Activated naive CD4-positive, alpha-beta T cell treated with anti-CD3 and anti-CD28 coated beads, Interleukin-2, amount 50 U/mL, for 24 hours (primary cell): Measurements from ENCODE around the gene ATF7.

Experiments used
- H3K27ac Mint-ChIP-seq: one replicate; pipeline ENCODE4 v1.8.0; 2021; ENCODE audit warnings: mild to moderate bottlenecking, mixed read lengths
- H3K27me3 Mint-ChIP-seq: one replicate; pipeline ENCODE4 v1.8.0; 2021; ENCODE audit warnings: mixed read lengths
- H3K36me3 Mint-ChIP-seq: one replicate; pipeline ENCODE4 v1.8.0; 2021; ENCODE audit warnings: mixed read lengths
- H3K4me1 Mint-ChIP-seq: one replicate; pipeline ENCODE4 v1.8.0; 2021; ENCODE audit warnings: mixed read lengths
- H3K4me3 Mint-ChIP-seq: one replicate; pipeline ENCODE4 v1.8.0; 2021; ENCODE audit warnings: mild to moderate bottlenecking, mixed read lengths
- H3K9me3 Mint-ChIP-seq: one replicate; pipeline ENCODE4 v1.8.0; 2021; ENCODE audit warnings: mixed read lengths

Gene ATF7

GRCh38 chr12:53510181-53510812, 115.9 kb downstream of the ATF7 start:
- Mint-ChIP-seq H3K4me3 (no peak overlapping the region), H3K4me1 (peaks cover 8% of the 10 kb centered on the region), H3K36me3 (peaks cover 4% of the 10 kb centered on the region), H3K27me3 (no peaks in the 10 kb centered on the region), H3K27ac (no peak overlapping the region), H3K9me3 (no peaks in the 10 kb centered on the region)

- peaks cover 2% of the 10 kb centered on the region for H3K36me3 Mint-ChIP-seq
- no peaks in the 10 kb centered on the region for H3K27me3 Mint-ChIP-seq
- no peak overlapping the region for H3K4me3 Mint-ChIP-seq
- peak overlapping the region; percentile 38 for H3K27ac Mint-ChIP-seq
- H3K9me3 Mint-ChIP-seq = no peaks in the 10 kb centered on the region
- peaks cover 15% of the 10 kb centered on the region for H3K4me1 Mint-ChIP-seq
Observed at GRCh38 chr12:53508534-53509170, 117.5 kb downstream of the ATF7 start.

GRCh38 chr12:53507603-53507885, 118.6 kb downstream of the ATF7 start:
- H3K27ac Mint-ChIP-seq = no peak overlapping the region
- peaks cover 19% of the 10 kb centered on the region for H3K4me1 Mint-ChIP-seq
- no peaks in the 10 kb centered on the region for H3K27me3 Mint-ChIP-seq

GRCh38 chr12:53506881-53507602, 119.1 kb downstream of the ATF7 start, which contains the start of gene NPFF:
Gene NPFF (minus strand): TSS chr12:53507484. CDS start chr12:53507474, 10 bp downstream.
- Mint-ChIP-seq H3K4me3 (no peak within 1 kb of the TSS), H3K36me3 (no peaks in the 10 kb centered on the region), H3K9me3 (no peaks in the 10 kb centered on the region), H3K27me3 (no peaks in the 10 kb centered on the region), H3K4me1 (peaks cover 22% of the 10 kb centered on the region), H3K27ac (no peak within 1 kb of the TSS)

More at GRCh38 chr12:53507603-53507885, 118.6 kb downstream of the ATF7 start:
- H3K4me3 Mint-ChIP-seq = no peak overlapping the region
- no peaks in the 10 kb centered on the region for H3K9me3 Mint-ChIP-seq
- H3K36me3 Mint-ChIP-seq = peaks cover 1% of the 10 kb centered on the region

GRCh38 chr12:53506450-53506785, 119.8 kb downstream of the ATF7 start:
- Mint-ChIP-seq H3K4me3 (no peak overlapping the region), H3K36me3 (no peaks in the 10 kb centered on the region), H3K27me3 (no peaks in the 10 kb centered on the region), H3K27ac (no peak overlapping the region), H3K4me1 (peaks cover 27% of the 10 kb centered on the region), H3K9me3 (no peaks in the 10 kb centered on the region)

GRCh38 chr12:53505555-53506449, 120.4 kb downstream of the ATF7 start:
- Mint-ChIP-seq H3K9me3 (no peaks in the 10 kb centered on the region), H3K36me3 (no peaks in the 10 kb centered on the region), H3K27me3 (no peaks in the 10 kb centered on the region), H3K27ac (no peak overlapping the region), H3K4me1 (peaks cover 27% of the 10 kb centered on the region), H3K4me3 (no peak overlapping the region)

GRCh38 chr12:53505086-53505485, 121.1 kb downstream of the ATF7 start:
- peaks cover 29% of the 10 kb centered on the region for H3K4me1 Mint-ChIP-seq
- H3K4me3 Mint-ChIP-seq = peak overlapping the region; percentile 16
- no peaks in the 10 kb centered on the region for H3K36me3 Mint-ChIP-seq
- no peaks in the 10 kb centered on the region for H3K9me3 Mint-ChIP-seq
- H3K27me3 Mint-ChIP-seq = no peaks in the 10 kb centered on the region
- no peak overlapping the region for H3K27ac Mint-ChIP-seq

- Mint-ChIP-seq H3K27ac (no peak overlapping the region), H3K27me3 (no peaks in the 10 kb centered on the region), H3K4me3 (no peak overlapping the region), H3K4me1 (peaks cover 33% of the 10 kb centered on the region), H3K9me3 (no peaks in the 10 kb centered on the region), H3K36me3 (no peaks in the 10 kb centered on the region)
Observed at GRCh38 chr12:53504004-53504920, 121.9 kb downstream of the ATF7 start.

- H3K27me3 Mint-ChIP-seq = no peaks in the 10 kb centered on the region
- H3K27ac Mint-ChIP-seq = no peak overlapping the region
- no peaks in the 10 kb centered on the region for H3K36me3 Mint-ChIP-seq
Observed at GRCh38 chr12:53502983-53503728, 123.0 kb downstream of the ATF7 start.

GRCh38 chr12:53502331-53502730, 123.9 kb downstream of the ATF7 start:
- H3K36me3 Mint-ChIP-seq = no peaks in the 10 kb centered on the region
- H3K27me3 Mint-ChIP-seq = no peaks in the 10 kb centered on the region
- peak overlapping the region; percentile 91 for H3K4me3 Mint-ChIP-seq
- peaks cover 44% of the 10 kb centered on the region for H3K4me1 Mint-ChIP-seq
- H3K9me3 Mint-ChIP-seq = no peaks in the 10 kb centered on the region
- no peak overlapping the region for H3K27ac Mint-ChIP-seq

More at GRCh38 chr12:53502983-53503728, 123.0 kb downstream of the ATF7 start:
- H3K4me3 Mint-ChIP-seq = peak overlapping the region; percentile 42
- no peaks in the 10 kb centered on the region for H3K9me3 Mint-ChIP-seq
- peaks cover 35% of the 10 kb centered on the region for H3K4me1 Mint-ChIP-seq

- no peaks in the 10 kb centered on the region for H3K36me3 Mint-ChIP-seq
- peak overlapping the region; percentile 94 for H3K27ac Mint-ChIP-seq
- no peaks in the 10 kb centered on the region for H3K9me3 Mint-ChIP-seq
- H3K4me3 Mint-ChIP-seq = peak overlapping the region; percentile 91
- H3K27me3 Mint-ChIP-seq = no peaks in the 10 kb centered on the region
- H3K4me1 Mint-ChIP-seq = peaks cover 47% of the 10 kb centered on the region
Observed at GRCh38 chr12:53501615-53502181, 124.5 kb downstream of the ATF7 start.

GRCh38 chr12:53500776-53501614, 125.2 kb downstream of the ATF7 start, which contains the start of gene TARBP2:
Gene TARBP2 (plus strand): TSS chr12:53501283. CDS start chr12:53501409, 126 bp downstream.
- no peaks in the 10 kb centered on the region for H3K36me3 Mint-ChIP-seq
- H3K4me3 Mint-ChIP-seq = peak within 1 kb of the TSS; percentile 91
- peak within 1 kb of the TSS; percentile 94 for H3K27ac Mint-ChIP-seq
- H3K4me1 Mint-ChIP-seq = peaks cover 50% of the 10 kb centered on the region
- H3K9me3 Mint-ChIP-seq = no peaks in the 10 kb centered on the region
- H3K27me3 Mint-ChIP-seq = no peaks in the 10 kb centered on the region

GRCh38 chr12:53500142-53500775, 125.9 kb downstream of the ATF7 start:
- H3K27me3 Mint-ChIP-seq = no peaks in the 10 kb centered on the region
- peaks cover 50% of the 10 kb centered on the region for H3K4me1 Mint-ChIP-seq

More at GRCh38 chr12:53500142-53500775, 125.9 kb downstream of the ATF7 start:
- Mint-ChIP-seq H3K9me3 (no peaks in the 10 kb centered on the region), H3K4me3 (peak overlapping the region; percentile 91), H3K27ac (peak overlapping the region; percentile 94), H3K36me3 (no peaks in the 10 kb centered on the region)
